ENCODE measurements around the gene BBS1. TPM values are rescaled to one million over a fixed set of nuclear protein-coding genes. Genes with fewer than 3 reads are reported as not detected.

The BBS1 gene
- 19.1 and 27.7 TPM in 2 replicates for total RNA-seq

GRCh38 chr11:66510271-66510989, at the start of gene BBS1:
Gene BBS1 (plus strand): TSS chr11:66510635. CDS start chr11:66510660, 25 bp downstream.

DNA sequence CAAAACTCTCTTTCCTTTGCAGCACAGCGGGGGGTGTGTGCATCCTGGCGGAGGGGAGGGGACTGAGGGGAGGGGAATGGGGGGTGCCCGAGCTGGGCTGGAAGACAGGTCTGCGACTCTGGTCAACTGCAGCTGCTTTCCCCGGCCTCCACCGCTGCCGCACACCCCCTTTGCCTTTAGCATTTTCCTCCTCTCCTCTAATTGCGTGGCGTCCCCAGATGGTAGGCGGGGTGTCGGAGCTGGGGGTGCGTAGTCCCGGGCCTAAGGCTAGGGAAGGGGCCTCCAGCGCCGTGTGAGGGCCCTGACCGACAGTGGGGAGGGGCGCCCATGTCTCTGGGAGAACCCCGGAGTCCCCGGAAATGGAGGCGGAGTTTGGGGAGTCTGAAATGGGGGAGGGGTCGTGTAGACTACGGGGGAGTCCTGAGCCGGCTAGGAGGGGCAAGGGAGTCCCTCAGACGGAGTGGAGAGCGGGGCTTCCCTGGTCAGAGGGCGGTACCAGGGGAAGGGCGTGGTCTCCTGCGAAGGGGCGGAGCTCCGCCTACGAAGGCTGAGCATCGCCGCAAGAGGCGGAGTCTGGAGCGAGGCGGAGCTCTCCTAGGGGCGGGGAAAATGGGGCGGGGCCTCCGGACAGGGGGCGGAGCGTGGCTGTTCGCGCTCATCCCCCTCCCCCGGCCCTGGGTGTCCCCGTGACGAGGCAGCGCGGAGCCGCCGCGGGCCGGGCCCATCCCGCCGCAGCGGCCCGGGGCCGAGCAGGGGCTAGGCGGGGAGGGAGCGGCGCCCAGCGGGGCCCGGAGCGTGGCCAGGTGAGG, 44.0 kb upstream of the BBS1 start, which contains the start of gene PELI3:
PELI3 (plus strand) TSS at position 681 of the 809 bp plus-strand sequence. CDS start 1,224 bp downstream, outside the sequence.

DNA sequence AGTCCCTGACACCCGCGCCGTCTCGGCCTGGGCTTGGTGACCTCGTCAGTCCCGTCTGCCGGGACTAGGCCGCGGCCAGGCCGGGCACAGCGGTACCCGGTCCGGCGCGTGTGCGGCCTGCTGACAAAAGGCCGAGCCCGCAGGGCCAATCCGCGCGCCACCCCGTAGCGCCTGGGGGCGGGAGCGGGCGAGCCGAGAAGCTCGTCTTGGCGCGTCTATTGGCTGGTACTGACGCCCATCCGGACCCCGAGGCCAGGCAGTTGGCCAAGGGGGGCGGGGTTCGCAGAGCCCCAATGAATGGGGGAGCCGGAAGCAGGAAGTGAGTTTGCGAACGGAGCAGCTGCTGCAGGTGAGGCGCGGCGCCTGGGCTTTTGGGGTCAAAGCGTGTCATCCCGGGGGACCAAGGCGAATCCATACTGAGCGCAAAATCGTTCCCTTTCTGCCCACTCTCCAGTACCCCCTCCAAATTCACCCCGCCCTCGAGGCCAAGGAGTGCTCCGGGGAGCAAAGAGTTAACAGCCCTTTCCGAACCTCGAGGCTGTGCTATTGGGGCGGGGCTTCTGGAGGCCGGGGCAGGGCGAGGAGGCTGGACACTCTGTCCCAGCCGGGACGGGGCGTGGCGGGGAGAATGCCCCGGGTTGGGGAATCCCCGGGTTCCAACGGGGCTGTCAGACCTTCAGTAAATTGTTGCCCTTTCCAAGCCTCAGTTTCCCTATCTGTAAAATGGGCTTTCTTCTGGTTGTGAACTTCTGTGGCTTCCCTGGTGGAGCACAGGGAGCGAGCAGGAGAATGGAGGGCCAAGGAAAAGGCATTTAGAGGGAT, 30.1 kb upstream of the BBS1 start, which contains the start of gene DPP3:
DPP3 (plus strand) TSS at position 318 of the 822 bp plus-strand sequence. CDS start 1,767 bp downstream, outside the sequence.

DNA sequence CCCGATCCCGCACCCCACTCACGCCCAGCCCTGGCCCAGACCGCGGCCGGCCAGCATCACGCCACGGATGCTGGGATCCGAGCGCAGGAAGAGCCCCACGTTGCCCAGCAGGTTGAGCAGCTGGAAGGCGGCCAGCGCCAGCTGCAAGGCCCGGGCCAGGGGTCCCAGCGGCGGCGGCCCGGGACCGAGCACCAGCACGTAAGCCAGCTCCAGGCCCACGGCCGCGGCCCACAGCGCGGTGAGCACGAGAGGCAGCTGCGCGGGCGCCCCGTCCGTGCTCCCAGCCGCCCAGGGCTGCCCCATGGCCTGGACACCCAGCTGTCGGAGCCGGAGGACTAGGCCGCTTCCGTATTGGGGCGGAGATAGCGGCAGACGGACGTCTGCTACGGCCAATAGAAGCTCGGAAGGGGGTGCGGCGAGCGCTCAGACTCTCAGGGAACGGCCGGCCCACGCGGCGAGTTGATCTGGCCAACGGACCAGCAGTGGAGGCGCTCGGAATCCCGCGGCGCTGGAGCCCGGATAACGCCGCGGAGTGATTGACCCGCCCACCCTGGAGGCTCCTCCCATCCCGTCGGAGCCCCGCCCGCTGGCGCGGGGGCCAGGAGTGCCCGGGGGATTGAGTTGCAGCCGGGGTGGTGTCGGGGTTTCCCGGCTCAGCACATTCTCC, 35.4 kb downstream of the BBS1 start, which contains the start of gene ZDHHC24:
ZDHHC24 (minus strand) TSS at position 348 of the 667 bp plus-strand sequence; CDS start at position 303, 45 bp downstream.

DNA sequence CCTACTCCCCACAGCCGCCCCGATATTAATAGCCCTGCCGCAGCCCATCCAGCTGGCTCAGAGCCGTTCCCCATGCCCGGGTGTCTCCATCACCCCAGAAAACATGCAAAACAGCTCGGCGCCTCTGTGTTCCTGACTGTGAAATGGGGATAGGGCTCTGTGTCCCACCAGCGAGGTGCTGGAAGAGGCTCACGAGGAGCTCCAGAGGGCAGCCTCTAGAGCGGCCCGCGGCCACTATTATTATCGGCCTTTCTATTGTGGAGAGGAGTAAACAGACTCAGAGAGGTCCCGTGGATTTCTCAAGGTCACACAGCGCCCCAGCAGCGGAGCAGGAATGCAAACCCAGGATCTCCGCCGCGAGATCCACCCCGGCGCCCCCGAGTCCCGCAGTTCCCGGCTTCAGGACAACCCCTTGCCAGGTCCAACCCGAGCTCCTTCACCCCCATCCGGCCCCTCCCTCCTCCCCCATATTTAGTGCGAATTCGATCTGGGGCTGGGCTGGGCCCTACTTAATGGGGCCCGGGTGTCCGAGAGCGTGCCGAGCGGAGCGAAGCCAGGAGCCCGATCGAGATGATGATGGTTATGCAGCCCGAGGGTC, 36.0 kb downstream of the BBS1 start, which contains the start of gene ACTN3:
ACTN3 (plus strand) TSS at position 536 of the 598 bp plus-strand sequence; CDS start at position 571, 35 bp downstream.

DNA sequence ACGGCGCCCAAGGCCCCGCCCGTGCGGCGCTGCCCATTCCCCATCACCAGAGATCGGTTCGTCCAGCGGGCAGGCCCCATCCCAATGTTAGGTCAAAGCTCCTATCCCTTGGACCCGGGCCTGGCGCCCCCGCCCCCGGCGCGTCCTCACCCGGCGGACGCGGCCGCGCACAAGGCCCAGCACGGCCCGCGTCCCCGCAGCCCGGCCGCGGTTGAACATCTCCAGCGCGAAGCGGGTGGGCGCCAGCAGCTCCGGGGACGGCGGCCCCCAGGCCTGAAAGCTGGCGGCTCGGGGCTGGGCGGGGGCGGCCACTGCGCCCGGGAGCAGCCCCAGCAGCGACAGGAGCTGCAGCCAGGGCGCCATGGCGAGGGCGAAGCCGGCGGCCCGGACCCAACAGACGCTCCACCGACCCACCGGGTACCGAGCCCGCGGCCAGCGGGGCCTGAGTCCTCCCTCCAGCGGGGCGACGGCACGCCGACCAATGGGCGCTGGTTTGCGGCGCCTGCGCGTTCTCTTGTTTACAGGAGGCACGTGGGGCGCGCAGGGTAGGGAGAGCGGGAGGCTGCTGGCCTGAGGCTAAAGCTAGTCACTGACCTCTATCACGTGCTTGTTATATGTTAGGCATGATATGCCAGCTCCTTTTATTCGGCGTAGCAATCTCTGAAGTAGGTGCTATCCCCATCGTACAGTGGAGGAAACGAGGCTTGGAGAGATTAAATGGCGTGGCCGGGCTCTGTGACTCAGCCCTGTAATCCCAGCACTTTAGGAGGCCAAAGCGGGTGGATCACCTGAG, 57.9 kb downstream of the BBS1 start, which contains the start of gene CTSF:
CTSF (minus strand) TSS at position 483 of the 793 bp plus-strand sequence; CDS start at position 363, 120 bp downstream.

Other genes with a start within 250 kb of the BBS1 start
- 47.9 and 58.0 TPM in 2 replicates for gene RAB1B, start 242.0 kb upstream of the BBS1 start, total RNA-seq
- 0.28 TPM in 1 of 2 replicates, not detected in the other for gene CNIH2, start 232.5 kb upstream of the BBS1 start, total RNA-seq
- gene YIF1A, start 221.5 kb upstream of the BBS1 start, total RNA-seq: 237 and 239 TPM in 2 replicates
- gene TMEM151A, start 218.7 kb upstream of the BBS1 start, total RNA-seq: under 0.01 and 0.18 TPM in 2 replicates
- 60.8 and 63.9 TPM in 2 replicates for gene CD248, start 193.6 kb upstream of the BBS1 start, total RNA-seq
- 9.7 and 16.2 TPM in 2 replicates for gene RIN1, start 174.2 kb upstream of the BBS1 start, total RNA-seq
- 49.1 and 54.2 TPM in 2 replicates for gene BRMS1, start 165.5 kb upstream of the BBS1 start, total RNA-seq
- gene B4GAT1, start 163.0 kb upstream of the BBS1 start, total RNA-seq: 28.2 and 43.2 TPM in 2 replicates
- gene SLC29A2, start 138.9 kb upstream of the BBS1 start, total RNA-seq: 0.09 and 0.14 TPM in 2 replicates
- gene NPAS4, start 89.6 kb upstream of the BBS1 start, total RNA-seq: not detected in 2 replicates
- gene MRPL11, start 71.8 kb upstream of the BBS1 start, total RNA-seq: 40.4 and 41.0 TPM in 2 replicates
- gene PELI3, start 43.7 kb upstream of the BBS1 start, total RNA-seq: 16.1 and 22.7 TPM in 2 replicates
- gene DPP3, start 30.2 kb upstream of the BBS1 start, total RNA-seq: 37.3 and 48.8 TPM in 2 replicates
- 11.0 and 13.0 TPM in 2 replicates for gene ZDHHC24, start 35.4 kb downstream of the BBS1 start, total RNA-seq
- gene ACTN3, start 36.3 kb downstream of the BBS1 start, total RNA-seq: 0.14 and 0.18 TPM in 2 replicates
- gene CTSF, start 58.0 kb downstream of the BBS1 start, total RNA-seq: 15.9 and 21.3 TPM in 2 replicates
- gene CCDC87, start 82.4 kb downstream of the BBS1 start, total RNA-seq: 0.14 and 0.28 TPM in 2 replicates
- 51.1 and 60.2 TPM in 2 replicates for gene CCS, start 82.5 kb downstream of the BBS1 start, total RNA-seq
- gene RBM14, start 106.0 kb downstream of the BBS1 start, total RNA-seq: 16.2 and 20.1 TPM in 2 replicates
- gene RBM4, start 128.1 kb downstream of the BBS1 start, total RNA-seq: 100 and 119 TPM in 2 replicates
- gene RBM4B, start 167.3 kb downstream of the BBS1 start, total RNA-seq: 22.6 and 28.7 TPM in 2 replicates
- 0.43 and 1.1 TPM in 2 replicates for gene SPTBN2, start 218.6 kb downstream of the BBS1 start, total RNA-seq